Medulla oblongata (tissue), 1 donor: ENCODE results near the gene EXD3.

Experiments used
- DNase-seq: peaks from one replicate; pipeline ENCODE4 v3.0.0-alpha.2; 2015; ENCODE audit errors: extremely low spot score

The EXD3 gene

DNA sequence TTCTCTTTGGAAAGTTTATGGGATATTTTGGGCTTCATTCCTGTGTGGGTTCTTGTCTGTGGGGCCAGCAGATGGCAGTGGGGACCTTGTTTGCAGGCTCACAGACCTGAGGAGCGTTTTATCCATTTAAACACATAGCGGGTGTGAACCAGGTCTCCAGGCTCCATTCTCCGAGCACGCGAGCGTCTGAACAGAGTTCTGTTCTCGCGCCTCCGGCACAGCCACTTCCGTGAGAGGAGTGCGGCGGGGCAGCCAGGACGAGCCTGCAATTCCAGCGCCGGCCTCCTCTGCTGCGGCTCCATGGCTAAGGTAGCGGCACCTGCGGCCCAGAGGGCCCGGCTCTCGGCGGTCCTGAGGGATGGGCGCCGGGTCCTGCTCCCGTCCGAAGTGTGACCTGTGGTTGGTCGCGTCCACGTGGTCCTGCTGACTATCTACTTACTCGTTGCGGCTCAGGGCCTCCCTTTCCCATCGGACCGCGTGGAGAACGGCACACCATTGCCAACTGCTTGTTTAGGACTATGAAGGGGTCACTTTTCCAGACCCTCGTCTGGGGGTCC lies 128.2 kb downstream of the EXD3 start:
- DNase-seq: no peak

DNA sequence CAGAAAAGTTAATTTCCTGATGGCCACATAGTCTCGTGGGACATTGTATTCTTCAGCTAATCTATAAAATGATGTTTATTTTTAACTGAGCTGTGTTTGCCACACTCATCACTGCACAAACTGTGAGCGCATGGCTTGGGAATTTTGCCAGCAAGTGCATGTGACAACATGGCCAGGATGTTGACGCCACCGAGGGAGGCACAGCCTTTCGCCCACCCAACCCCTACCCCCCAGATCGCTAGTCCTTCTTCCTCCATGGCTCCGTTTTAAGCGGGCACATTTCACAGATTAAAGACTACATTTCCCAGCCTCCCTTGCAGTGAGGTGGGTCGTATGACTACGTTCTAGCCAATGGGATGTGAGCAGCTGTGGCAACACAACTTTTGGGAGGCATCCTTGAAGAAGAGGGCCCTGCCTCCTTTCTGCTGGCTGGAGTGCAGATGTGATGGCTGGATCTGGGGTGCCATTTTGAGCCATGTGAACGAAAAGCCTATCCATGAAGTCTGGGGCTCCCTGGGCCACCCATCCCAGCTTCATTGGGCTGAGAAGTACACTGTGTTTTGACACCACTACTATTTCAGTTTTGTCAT lies 128.8 kb downstream of the EXD3 start:
- no peak for DNase-seq

DNA sequence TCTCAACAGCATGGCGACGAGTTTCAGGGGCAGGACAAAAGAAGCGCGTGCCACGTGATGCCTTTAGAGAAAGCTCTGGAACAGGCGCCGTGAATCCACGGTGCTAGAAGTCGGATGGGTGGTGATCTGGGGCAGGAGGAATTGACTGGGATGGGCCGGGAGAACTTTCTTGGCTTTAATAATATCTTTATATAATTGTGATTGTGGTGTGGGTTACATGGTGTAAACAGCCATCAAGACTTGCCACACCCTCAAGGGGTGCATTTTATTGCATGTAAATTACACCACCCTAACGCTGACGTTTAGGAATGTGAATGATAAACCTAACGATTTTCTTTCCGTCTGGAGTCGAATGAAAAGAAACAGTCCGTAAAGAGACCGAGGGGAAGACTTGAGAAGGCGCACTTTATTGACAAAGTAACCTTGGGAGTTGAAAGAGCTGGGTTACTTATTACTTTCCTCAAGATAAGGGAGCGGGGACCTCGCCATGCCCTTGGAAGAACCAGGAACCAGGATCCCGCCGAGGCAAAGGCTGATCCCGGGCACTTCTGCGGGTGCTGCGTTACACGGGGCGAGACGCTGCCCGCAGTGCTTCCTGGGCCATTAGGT lies 129.4 kb downstream of the EXD3 start:
- no peak for DNase-seq

DNA sequence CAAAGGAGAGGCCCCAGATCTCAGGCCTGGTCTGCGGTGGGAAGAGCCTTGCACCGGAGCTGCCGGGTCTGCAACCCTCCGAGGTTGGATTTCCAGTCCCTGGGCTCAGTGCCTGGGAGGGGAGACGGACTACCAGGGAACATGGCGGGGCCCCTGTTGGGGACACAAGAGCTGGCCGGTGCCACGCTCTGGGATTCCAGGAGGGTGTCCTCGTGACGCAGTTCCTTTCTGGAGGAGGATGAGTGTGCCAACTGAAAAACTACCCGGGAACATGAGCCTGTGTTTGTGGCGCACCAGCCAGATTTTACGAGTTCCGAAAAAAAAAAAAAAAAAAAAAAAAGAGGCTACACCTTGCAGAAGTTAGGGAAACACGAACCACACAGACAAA lies 129.9 kb downstream of the EXD3 start:
- no peak for DNase-seq

DNA sequence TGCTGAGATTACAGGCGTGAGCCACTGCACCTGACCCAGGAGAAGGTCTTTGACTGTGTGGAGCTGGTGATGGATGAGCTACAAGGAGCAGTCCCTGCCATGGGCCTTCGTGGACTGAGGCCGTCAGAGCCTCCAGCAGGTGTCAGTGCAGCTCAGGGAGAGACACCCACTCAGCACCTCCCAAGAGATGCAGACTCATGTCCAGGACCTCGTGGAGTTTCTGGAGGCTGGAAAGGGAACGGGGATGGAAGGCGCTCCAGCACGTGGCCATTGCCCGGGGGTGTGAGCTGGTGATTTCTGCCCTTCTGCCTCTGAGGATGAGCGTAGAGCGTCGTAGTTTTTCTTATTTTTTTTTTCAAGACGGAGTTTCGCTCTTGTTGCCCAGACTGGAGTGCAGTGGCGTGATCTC lies 136.0 kb downstream of the EXD3 start:
- no peak for DNase-seq

DNA sequence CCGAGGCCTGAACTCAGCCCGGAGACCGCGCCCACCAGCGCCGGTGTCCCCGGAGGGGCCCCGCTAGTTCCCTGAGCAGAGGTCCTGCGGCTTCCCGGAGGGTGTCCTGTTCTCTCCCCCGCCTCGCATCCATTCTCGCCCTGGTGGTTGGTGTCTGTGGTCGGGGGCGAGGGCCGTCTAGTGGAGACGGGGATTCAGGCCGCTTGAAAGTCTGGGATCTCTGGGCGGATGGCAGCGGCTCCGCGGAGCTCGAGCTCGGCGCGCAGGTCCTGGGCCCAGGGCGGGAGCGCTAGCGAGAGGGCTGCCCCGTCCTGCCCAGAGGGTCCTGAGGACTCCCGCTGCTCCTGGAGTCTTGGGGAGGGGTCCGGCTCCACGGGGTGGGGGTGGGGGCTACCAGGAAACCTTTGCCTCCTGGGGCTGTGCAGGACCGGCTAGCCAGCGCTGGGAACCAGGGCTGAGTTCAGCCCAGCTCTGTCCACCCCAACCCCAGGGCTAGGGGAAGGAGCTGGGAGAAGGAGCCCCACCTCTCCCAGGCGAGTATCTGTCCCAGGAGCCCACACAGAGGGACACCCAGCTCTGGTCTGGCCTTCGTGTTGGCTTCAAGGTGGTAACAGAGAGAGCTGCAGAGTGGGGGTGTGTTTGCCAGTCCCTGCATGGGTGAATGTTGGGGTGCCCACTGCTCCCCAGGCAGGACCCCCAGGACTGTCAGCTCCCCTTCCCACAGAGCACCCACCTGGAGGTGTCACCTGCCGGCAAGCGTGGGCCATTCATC lies 141.4 kb downstream of the EXD3 start:
- no peak for DNase-seq

DNA sequence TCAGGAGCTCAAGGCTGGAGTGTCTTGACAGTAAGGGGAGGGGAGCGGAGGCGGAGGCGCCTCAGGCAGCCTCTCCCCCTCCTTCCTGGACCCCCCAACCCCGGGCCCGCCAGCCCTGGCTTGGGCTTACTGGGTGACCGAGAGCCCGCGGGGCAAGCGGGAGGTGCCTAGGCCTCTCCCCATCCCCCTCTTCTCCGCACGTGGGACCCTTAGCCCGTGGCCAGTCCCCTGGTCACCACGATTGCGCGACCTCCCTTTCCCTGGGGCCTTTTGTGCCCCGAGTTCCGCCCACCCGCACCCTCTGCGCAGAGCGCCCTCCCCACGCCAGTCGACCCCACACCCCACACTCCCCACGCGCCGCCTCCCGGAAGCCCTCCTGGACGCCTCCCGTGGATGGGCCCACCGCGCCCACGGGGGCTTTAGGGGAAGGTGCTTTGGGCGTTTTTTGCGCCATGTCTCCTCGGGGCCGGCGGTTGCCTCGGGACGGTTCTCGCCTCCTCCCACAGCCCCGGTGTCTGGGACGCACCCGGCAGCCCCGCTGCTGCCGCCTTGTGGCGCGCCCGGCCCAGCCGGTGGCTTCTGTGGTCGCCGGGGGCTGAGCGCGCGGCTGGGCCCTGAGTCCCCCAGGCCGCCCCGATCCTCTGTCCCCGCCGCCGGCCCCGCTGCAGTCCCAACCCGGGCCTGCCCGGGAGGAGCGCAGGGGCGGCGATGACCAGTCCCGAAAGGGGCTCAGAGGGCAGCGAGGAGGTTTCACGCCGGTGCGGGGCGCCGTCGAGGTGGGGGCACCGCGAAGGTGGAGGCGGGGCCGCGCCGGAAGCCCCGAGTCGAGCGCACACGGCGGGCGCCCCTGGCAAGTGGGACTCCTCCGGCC lies 142.3 kb downstream of the EXD3 start:
- DNase-seq: no peak

DNA sequence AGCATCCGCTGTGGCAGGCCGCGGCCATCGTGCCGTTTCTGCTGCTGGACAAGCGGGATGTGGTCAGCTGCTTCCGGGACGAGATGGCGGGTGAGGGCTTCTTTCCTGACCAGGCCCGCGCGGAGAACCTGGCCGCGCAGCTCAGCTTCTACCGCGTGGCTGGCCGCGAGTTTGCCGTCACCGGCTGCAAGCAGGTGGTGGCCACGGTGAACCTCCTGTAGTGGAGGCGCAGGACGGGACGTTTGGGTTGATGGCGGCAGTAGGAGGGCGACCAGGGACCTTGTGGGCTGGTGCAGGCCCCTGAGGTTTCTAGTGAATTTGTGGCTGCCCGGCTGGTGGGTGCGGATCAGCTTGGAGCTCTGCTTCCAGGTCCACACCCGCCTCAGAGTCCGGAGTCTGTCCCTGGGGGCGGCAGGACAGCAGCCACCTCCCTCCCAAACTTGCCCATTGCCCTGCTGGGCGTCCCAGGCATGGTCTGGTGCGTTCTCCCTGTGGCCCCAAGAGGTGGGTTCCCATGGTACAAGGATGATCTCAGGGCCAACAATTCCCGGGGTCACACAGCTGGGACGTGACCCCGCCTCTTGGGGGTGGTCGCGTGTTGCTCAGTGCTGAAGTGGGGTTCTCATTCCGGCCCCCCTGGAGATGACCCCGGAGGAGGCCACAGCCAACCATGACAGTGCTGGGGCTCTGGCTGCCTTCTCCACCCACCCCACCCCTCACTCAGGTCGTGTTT lies 143.1 kb downstream of the EXD3 start:
- no peak for DNase-seq

DNA sequence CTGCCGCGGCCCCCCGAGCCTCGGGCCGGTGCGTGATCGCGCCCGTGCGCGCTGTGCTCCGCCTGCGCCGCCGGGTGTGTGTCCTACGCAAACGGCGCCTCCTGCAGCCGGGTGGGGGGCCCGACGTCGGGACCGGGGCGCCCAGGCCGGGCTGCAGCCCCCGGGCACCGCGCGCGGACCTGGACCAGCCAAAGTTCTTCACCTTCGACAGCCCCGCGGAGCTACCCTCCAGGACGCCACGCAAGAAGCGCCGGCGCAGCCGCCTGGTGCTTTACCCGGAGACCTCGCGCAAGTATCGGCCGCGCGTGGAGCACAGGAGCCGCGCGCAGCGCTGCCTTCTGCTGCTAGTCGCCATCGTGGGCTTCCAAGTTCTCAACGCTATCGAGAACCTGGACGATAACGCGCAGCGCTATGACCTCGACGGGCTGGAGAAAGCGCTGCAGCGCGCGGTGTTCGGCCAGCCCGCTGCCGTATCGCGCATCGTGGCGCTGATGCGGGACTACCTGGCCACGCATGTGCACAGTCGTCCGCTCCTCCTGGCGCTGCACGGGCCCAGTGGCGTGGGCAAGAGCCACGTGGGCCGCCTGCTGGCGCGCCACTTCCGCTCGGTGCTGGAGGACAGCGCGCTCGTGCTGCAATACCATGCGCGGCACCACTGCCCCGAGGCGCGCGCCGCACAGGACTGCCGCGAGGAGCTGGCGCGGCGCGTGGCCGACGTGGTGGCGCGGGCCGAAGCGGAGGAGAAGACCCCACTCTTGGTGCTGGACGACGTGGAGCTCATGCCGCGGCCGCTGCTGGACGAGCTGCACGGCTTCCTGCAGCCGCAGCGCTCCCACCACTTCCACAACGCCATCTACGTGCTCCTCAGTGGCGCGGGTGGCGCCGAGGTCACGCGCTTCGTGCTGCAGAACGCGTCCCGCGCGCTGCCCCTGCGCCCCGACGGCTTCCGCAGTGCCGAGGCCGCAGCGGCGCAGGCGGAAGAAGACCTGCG lies 143.9 kb downstream of the EXD3 start:
- no peak for DNase-seq

DNA sequence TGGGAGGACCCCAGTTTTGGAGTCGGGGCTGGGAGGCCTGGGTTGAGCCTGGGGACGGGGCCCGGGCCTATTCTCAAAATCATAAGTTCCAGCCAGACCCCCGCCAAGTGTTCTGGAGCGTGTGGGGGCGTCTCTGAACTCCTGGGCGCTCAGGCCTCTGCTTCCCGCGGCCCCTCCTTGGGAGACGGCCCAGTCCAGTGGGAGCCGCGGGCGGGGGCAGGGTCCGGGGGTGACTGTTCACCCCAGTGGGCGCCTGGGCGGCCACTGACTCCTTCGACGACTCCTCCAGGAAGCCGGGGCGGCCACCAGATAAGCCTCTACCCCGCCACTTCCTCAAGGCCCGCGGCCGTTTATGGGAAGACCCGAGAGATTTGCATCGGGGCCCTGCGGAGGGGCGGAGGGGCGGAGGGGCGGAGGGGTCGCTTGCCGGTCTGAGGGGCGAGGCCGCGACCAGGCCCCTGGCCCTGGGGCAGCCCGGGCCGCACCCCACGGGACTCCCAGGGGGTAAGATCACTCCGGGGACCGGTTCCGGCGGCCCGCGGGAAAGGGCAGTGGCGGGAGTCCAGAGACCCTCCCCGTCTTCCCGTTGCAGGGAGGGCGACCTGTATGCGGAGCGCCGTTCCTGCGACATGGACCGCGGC lies 144.8 kb downstream of the EXD3 start:
- no peak for DNase-seq

DNA sequence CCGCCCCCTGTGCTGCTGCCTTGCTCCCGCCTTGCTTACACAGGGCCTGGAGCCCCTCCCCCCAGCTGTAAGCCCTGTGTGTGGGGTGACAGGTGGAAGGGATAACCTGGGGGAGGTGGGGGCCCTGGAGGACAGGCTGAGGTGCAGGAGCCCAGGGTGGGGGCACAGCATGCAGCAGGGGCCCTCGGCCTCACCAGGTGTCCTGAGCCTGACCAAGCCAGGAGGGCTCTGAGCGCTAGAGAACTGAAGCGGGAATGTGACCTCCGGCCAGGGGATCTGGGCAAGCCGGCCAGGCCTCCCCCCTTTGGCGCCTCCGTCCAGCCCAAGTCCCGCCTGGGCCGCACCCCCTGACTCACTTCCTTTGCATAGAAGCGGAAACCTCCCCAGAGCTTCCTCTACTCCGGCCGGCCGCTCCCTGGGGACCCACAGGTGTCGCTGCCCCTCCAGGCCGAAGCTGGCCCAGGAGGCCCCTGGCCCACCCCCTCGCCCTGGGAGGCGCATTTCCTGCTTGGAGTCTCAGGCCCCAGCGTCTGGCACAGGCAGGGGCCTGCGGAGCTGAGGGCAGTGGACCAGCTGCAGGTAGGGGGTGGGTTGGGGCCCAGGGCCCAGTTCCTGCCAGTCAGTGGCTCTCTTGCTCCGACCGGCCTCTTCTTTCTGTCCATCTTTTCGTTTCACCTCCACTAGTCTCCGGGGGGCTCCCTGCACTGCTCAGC lies 145.5 kb downstream of the EXD3 start, which contains the start of gene TOR4A:
Gene TOR4A, plus strand, starts transcription at position 398 of the 713 bp plus-strand sequence. CDS start 964 bp downstream, outside the sequence.
- DNase-seq: peak; percentile 63

DNA sequence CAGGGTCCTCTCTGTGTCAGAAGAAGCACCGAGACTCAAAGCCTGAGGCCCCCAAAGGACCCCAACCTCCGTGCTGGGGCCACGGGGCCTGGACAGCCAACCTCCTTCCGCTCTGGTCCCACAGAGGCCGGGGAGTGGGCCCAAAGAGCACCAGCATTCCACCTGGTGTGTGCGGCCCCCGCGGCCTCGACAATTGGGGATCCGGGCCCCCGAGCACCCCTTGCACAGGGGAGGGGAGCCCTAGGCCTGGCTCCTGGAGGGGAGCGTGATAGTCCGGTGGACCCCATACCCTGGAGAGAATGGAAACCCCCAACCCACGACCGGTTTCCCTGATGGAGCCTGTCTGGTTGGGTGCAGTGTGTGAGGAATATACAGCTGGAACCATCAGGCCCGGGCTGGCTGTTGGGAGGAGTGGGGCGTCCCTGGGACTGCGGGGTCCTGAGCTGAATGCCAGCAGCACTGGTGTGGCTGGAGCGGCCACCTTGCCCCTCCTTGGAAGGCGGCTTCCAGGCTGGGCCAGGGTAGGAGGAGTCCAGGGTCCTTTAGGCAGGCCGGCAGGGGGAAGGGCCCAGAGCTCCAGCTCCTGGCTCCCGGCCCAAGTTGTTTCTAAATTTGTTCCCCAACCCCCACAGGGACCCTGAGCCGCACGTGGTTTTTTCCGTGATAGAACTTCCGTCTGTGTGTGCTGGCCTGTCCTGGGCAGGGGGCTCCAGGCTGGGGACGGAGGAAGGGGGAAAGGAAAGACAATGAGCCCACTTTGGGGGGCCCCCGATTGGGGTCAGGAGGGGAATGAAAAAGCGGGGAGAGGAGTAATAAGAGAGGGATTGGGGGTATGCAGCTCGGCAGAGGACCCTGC lies 146.3 kb downstream of the EXD3 start:
- DNase-seq: no peak

DNA sequence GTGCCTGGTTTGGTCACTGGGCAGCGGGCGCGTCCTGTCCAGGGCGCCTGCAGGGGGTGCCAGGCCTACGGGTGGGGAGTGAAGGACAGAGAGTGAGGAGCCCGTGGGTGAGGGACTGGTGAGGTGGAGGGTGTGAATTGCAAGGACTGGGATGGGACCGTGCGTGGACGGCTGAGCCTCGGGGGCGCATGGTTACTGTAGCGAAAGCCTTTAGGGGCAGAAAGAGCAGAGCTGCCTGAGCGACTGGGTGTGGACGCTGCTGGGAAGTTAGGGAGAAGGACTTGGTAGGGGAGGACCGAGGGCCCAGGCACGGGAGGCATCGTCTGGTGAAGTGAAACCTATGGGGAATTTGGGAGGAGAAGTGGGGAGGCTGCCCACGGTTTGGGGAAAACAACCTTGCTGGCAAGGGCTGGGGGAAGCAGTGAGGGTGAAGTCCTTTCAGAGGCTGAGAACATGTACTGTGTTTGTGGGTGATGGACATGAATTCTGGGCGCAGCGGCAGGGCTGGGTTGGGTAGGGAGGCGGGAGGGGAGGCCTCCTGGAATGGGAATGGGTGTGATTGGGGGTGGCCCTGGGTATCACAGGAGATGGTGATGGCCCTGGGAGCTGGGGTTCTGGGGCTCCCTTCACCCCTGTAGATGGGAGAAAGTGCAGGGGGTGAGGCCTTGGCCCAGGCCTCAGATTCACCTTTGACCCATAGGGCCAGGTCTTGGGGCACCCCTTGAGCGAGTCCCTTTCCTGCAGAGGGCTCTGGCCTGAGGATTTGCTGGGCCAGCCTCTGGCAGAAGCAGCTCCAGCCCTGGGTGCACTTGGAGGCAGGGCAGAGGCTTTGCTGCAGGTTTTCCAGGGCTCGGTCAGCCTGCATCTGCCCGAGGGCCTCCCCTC lies 147.1 kb downstream of the EXD3 start:
- no peak for DNase-seq

DNA sequence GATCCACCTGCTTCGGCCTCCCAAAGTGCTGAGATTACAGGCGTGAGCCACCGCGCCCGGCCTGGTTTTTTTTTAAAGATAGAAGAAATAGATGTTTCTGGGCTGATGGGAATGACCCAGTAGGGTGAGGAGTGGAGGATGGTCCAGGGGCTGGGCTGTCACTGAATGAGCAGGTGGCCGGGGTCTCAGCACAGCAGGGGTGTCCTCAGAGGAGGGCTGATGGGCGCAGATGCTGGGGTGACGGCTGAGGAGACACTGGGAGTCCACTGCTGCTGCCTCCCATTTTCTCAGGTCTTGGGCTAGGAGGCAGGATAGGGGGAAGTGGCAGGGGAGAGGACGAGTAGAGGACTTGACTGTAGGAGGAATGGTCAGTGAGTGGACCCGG lies 147.8 kb downstream of the EXD3 start:
- DNase-seq: no peak

DNA sequence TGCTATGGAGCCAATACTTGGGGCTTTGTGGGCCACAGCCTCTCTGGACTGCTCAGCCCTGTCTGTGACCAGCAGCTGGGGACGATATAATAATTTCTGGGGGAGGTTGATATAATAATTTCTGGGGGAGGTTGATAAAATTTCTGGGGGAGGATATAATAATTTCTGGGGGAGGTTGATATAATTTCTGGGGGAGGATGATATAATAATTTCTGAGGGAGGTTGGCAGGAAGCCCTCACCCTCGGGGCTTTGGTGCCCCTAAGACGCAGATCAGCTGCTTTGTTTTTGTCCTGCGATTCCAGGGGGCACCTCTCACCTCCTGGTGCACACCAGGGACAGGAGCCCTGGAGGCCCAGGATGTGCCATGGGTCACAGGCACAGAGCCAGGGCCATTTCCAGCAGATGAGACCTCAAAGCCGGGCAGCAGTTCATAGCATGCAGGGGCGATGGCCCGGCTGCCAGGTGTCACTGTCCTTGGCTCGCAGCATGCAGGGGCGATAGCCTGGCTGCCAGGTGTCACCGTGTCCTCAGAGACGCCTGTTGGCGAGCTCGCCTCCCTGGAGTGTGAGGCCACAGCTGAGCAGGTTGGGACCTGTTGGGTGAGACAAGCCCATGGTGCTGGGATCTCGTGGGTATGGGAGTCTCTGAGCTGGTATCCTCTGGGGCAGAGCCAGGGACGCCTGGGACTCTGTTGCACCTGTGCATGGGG lies 149.2 kb downstream of the EXD3 start:
- DNase-seq: no peak

DNA sequence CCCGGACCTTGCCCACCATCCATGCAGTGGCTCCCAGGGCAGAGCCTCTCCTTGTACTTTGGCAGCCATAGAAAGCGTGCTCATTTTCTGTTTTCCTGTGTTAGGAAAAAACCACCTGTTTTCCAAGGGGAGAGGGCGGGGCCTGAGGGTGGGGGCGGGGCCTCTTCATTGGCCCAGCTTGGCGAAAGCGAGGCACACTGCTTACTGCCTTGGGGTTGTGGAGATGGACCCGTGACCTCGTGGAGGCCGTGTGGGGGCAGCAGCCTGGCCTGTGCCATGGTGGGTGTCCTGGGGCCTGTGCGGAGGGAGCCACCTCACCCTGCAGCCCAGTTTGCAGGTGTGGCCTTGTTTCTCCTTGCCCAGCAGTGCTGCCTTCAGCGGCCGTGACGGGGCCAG lies 149.9 kb downstream of the EXD3 start:
- no peak for DNase-seq
